ENCODE measurements around the gene NKAIN2.

Gene NKAIN2

GRCh38 chr6:124758663-124759062, 955.0 kb downstream of the NKAIN2 start:
- DNase-seq, result no peak
- no peak overlapping the region for H3K23ac ChIP-seq (ENCODE audit: low read length)
- no peaks in the 10 kb centered on the region for H3K79me1 ChIP-seq (ENCODE audit: low read length)
- no peak overlapping the region for H2BK15ac ChIP-seq (replicated peaks; ENCODE audit: low read depth)
- no peaks in the 10 kb centered on the region for H3K27me3 ChIP-seq (ENCODE audit: insufficient read depth, low read length, poor library complexity)
- no peak overlapping the region for H2BK120ac ChIP-seq (ENCODE audit: low read depth, low read length)
- no peak overlapping the region for H3K4me3 ChIP-seq (ENCODE audit: low read length)
- no peak overlapping the region for H3K9ac ChIP-seq (ENCODE audit: low read length)
- H3K18ac ChIP-seq (ENCODE audit: low read length), result no peak overlapping the region
- H4K5ac ChIP-seq (ENCODE audit: low read length), result no peak overlapping the region
- 100% methylated on average over 1 of the region's 1 CpG for WGBS (ENCODE audit: extremely low coverage, insufficient coverage, low lambda C conversion rate)
- no peak overlapping the region for H2BK5ac ChIP-seq (ENCODE audit: low read length)
- no peak overlapping the region for H3K4ac ChIP-seq (ENCODE audit: low read depth, low read length)
- H4K8ac ChIP-seq (ENCODE audit: low read depth, low read length), result no peak overlapping the region
- H3K79me2 ChIP-seq (ENCODE audit: control insufficient read depth, insufficient read depth, low read length), result no peaks in the 10 kb centered on the region
- H3K56ac ChIP-seq (ENCODE audit: low read length), result no peak overlapping the region
- no peak overlapping the region for H3K4me2 ChIP-seq (ENCODE audit: low read length)
- H2AK5ac ChIP-seq (ENCODE audit: low read length), result no peak overlapping the region
- no peaks in the 10 kb centered on the region for H3K36me3 ChIP-seq (ENCODE audit: control insufficient read depth, insufficient read depth, low read length)
- no peak overlapping the region for H3K27ac ChIP-seq (ENCODE audit: low read depth, low read length)
- H3K4me1 ChIP-seq (ENCODE audit: control insufficient read depth, low read depth, low read length), result no peaks in the 10 kb centered on the region

GRCh38 chr6:124765280-124765679, 961.6 kb downstream of the NKAIN2 start:
- no peak overlapping the region for H3K18ac ChIP-seq (ENCODE audit: low read length)
- H2BK15ac ChIP-seq (replicated peaks; ENCODE audit: low read depth), result no peak overlapping the region
- H3K4me2 ChIP-seq (ENCODE audit: low read length), result no peak overlapping the region
- no peaks in the 10 kb centered on the region for H3K79me1 ChIP-seq (ENCODE audit: low read length)
- no peak overlapping the region for H2BK5ac ChIP-seq (ENCODE audit: low read length)
- no peak overlapping the region for H4K5ac ChIP-seq (ENCODE audit: low read length)
- H2AK5ac ChIP-seq (ENCODE audit: low read length), result no peak overlapping the region
- H3K27ac ChIP-seq (ENCODE audit: low read depth, low read length), result no peak overlapping the region
- H3K79me2 ChIP-seq (ENCODE audit: control insufficient read depth, insufficient read depth, low read length), result no peaks in the 10 kb centered on the region
- H2BK120ac ChIP-seq (ENCODE audit: low read depth, low read length), result no peak overlapping the region
- H3K23ac ChIP-seq (ENCODE audit: low read length), result no peak overlapping the region
- H3K27me3 ChIP-seq (ENCODE audit: insufficient read depth, low read length, poor library complexity), result no peaks in the 10 kb centered on the region
- no peaks in the 10 kb centered on the region for H3K4me1 ChIP-seq (ENCODE audit: control insufficient read depth, low read depth, low read length)
- no CpG with 5 or more reads among the region's 1 CpG for WGBS (ENCODE audit: extremely low coverage, insufficient coverage, low lambda C conversion rate)
- no peaks in the 10 kb centered on the region for H3K36me3 ChIP-seq (ENCODE audit: control insufficient read depth, insufficient read depth, low read length)
- no peak overlapping the region for H4K8ac ChIP-seq (ENCODE audit: low read depth, low read length)
- H3K9ac ChIP-seq (ENCODE audit: low read length), result no peak overlapping the region
- no peak overlapping the region for H3K4me3 ChIP-seq (ENCODE audit: low read length)
- DNase-seq, result no peak
- H3K56ac ChIP-seq (ENCODE audit: low read length), result no peak overlapping the region
- no peak overlapping the region for H3K4ac ChIP-seq (ENCODE audit: low read depth, low read length)

- no peak overlapping the region for H3K9ac ChIP-seq (ENCODE audit: low read length)
- H3K4ac ChIP-seq (ENCODE audit: low read depth, low read length), result no peak overlapping the region
- H3K79me2 ChIP-seq (ENCODE audit: control insufficient read depth, insufficient read depth, low read length), result no peaks in the 10 kb centered on the region
- H3K4me1 ChIP-seq (ENCODE audit: control insufficient read depth, low read depth, low read length), result no peaks in the 10 kb centered on the region
- no peak overlapping the region for H3K56ac ChIP-seq (ENCODE audit: low read length)
- no peak overlapping the region for H2BK5ac ChIP-seq (ENCODE audit: low read length)
- no peak overlapping the region for H3K4me2 ChIP-seq (ENCODE audit: low read length)
- no peak overlapping the region for H2BK15ac ChIP-seq (replicated peaks; ENCODE audit: low read depth)
- H3K79me1 ChIP-seq (ENCODE audit: low read length), result no peaks in the 10 kb centered on the region
- no peak for DNase-seq
- H3K27ac ChIP-seq (ENCODE audit: low read depth, low read length), result no peak overlapping the region
- no peak overlapping the region for H3K4me3 ChIP-seq (ENCODE audit: low read length)
- no peak overlapping the region for H3K18ac ChIP-seq (ENCODE audit: low read length)
- H4K5ac ChIP-seq (ENCODE audit: low read length), result no peak overlapping the region
- H2AK5ac ChIP-seq (ENCODE audit: low read length), result no peak overlapping the region
- no CpG with 5 or more reads among the region's 1 CpG for WGBS (ENCODE audit: extremely low coverage, insufficient coverage, low lambda C conversion rate)
- no peaks in the 10 kb centered on the region for H3K27me3 ChIP-seq (ENCODE audit: insufficient read depth, low read length, poor library complexity)
- H3K36me3 ChIP-seq (ENCODE audit: control insufficient read depth, insufficient read depth, low read length), result no peaks in the 10 kb centered on the region
- no peak overlapping the region for H2BK120ac ChIP-seq (ENCODE audit: low read depth, low read length)
- no peak overlapping the region for H4K8ac ChIP-seq (ENCODE audit: low read depth, low read length)
- no peak overlapping the region for H3K23ac ChIP-seq (ENCODE audit: low read length)
Observed at GRCh38 chr6:124768224-124768623, 964.6 kb downstream of the NKAIN2 start.

GRCh38 chr6:124769811-124770544, 966.3 kb downstream of the NKAIN2 start:
- Histone ChIP-seq H3K9ac (ENCODE audit: low read length) (no peak overlapping the region), H3K56ac (ENCODE audit: low read length) (no peak overlapping the region), H2BK15ac (replicated peaks; ENCODE audit: low read depth) (no peak overlapping the region), H3K18ac (ENCODE audit: low read length) (no peak overlapping the region), H3K27me3 (ENCODE audit: insufficient read depth, low read length, poor library complexity) (no peaks in the 10 kb centered on the region), H3K23ac (ENCODE audit: low read length) (no peak overlapping the region), H3K4me1 (ENCODE audit: control insufficient read depth, low read depth, low read length) (no peaks in the 10 kb centered on the region), H3K36me3 (ENCODE audit: control insufficient read depth, insufficient read depth, low read length) (no peaks in the 10 kb centered on the region), H3K79me1 (ENCODE audit: low read length) (no peaks in the 10 kb centered on the region), H3K27ac (ENCODE audit: low read depth, low read length) (no peak overlapping the region), H3K79me2 (ENCODE audit: control insufficient read depth, insufficient read depth, low read length) (no peaks in the 10 kb centered on the region), H2BK5ac (ENCODE audit: low read length) (no peak overlapping the region), H2AK5ac (ENCODE audit: low read length) (no peak overlapping the region), H4K5ac (ENCODE audit: low read length) (no peak overlapping the region), H3K4me2 (ENCODE audit: low read length) (no peak overlapping the region), H3K4ac (ENCODE audit: low read depth, low read length) (no peak overlapping the region), H2BK120ac (ENCODE audit: low read depth, low read length) (no peak overlapping the region), H3K4me3 (ENCODE audit: low read length) (no peak overlapping the region), H4K8ac (ENCODE audit: low read depth, low read length) (no peak overlapping the region)
- peak; percentile 19 for DNase-seq
- no CpG with 5 or more reads among the region's 1 CpG for WGBS (ENCODE audit: extremely low coverage, insufficient coverage, low lambda C conversion rate)

- Histone ChIP-seq H4K5ac (ENCODE audit: low read length) (no peak overlapping the region), H3K4me1 (ENCODE audit: control insufficient read depth, low read depth, low read length) (no peaks in the 10 kb centered on the region), H3K4ac (ENCODE audit: low read depth, low read length) (no peak overlapping the region), H3K4me3 (ENCODE audit: low read length) (no peak overlapping the region), H3K23ac (ENCODE audit: low read length) (no peak overlapping the region), H3K36me3 (ENCODE audit: control insufficient read depth, insufficient read depth, low read length) (no peaks in the 10 kb centered on the region), H2BK5ac (ENCODE audit: low read length) (no peak overlapping the region), H3K9ac (ENCODE audit: low read length) (no peak overlapping the region), H3K79me2 (ENCODE audit: control insufficient read depth, insufficient read depth, low read length) (no peaks in the 10 kb centered on the region), H3K79me1 (ENCODE audit: low read length) (no peaks in the 10 kb centered on the region), H3K18ac (ENCODE audit: low read length) (no peak overlapping the region), H3K27ac (ENCODE audit: low read depth, low read length) (no peak overlapping the region), H2BK120ac (ENCODE audit: low read depth, low read length) (no peak overlapping the region), H3K27me3 (ENCODE audit: insufficient read depth, low read length, poor library complexity) (no peaks in the 10 kb centered on the region), H3K56ac (ENCODE audit: low read length) (no peak overlapping the region), H2BK15ac (replicated peaks; ENCODE audit: low read depth) (no peak overlapping the region), H3K4me2 (ENCODE audit: low read length) (no peak overlapping the region), H2AK5ac (ENCODE audit: low read length) (no peak overlapping the region), H4K8ac (ENCODE audit: low read depth, low read length) (no peak overlapping the region)
- no peak for DNase-seq
- no CpG with 5 or more reads among the region's 3 CpGs for WGBS (ENCODE audit: extremely low coverage, insufficient coverage, low lambda C conversion rate)
Observed at GRCh38 chr6:124770784-124771183, 967.1 kb downstream of the NKAIN2 start.

- Histone ChIP-seq H4K8ac (ENCODE audit: low read depth, low read length) (no peak overlapping the region), H3K4me2 (ENCODE audit: low read length) (no peak overlapping the region), H3K18ac (ENCODE audit: low read length) (no peak overlapping the region), H3K4ac (ENCODE audit: low read depth, low read length) (no peak overlapping the region), H3K4me3 (ENCODE audit: low read length) (no peak overlapping the region), H3K4me1 (ENCODE audit: control insufficient read depth, low read depth, low read length) (no peaks in the 10 kb centered on the region), H3K27ac (ENCODE audit: low read depth, low read length) (no peak overlapping the region), H3K27me3 (ENCODE audit: insufficient read depth, low read length, poor library complexity) (no peaks in the 10 kb centered on the region), H3K79me2 (ENCODE audit: control insufficient read depth, insufficient read depth, low read length) (no peaks in the 10 kb centered on the region), H2BK15ac (replicated peaks; ENCODE audit: low read depth) (no peak overlapping the region), H2BK5ac (ENCODE audit: low read length) (no peak overlapping the region), H3K36me3 (ENCODE audit: control insufficient read depth, insufficient read depth, low read length) (no peaks in the 10 kb centered on the region), H2BK120ac (ENCODE audit: low read depth, low read length) (no peak overlapping the region), H2AK5ac (ENCODE audit: low read length) (no peak overlapping the region), H3K79me1 (ENCODE audit: low read length) (no peaks in the 10 kb centered on the region), H3K56ac (ENCODE audit: low read length) (no peak overlapping the region), H3K23ac (ENCODE audit: low read length) (no peak overlapping the region), H3K9ac (ENCODE audit: low read length) (no peak overlapping the region), H4K5ac (ENCODE audit: low read length) (no peak overlapping the region)
- WGBS (ENCODE audit: extremely low coverage, insufficient coverage, low lambda C conversion rate), result no CpG with 5 or more reads among the region's 3 CpGs
- DNase-seq, result no peak
Observed at GRCh38 chr6:124772733-124773319, 969.2 kb downstream of the NKAIN2 start.
